Fibroblast of lung (primary cell): ENCODE results near the gene EDEM2.

Source experiments
- CTCF ChIP-seq, 2 donors: IDR thresholded peaks in 1 of 2; conservative IDR thresholded peaks in 1 of 2; 1 replicate in 1 of 2; 2 replicates in 1 of 2; pipeline ENCODE4 v1.5.1; 2011 to 2012; ENCODE audit warnings: low read length in 2 of 2, control low read depth in 1 of 2, inconsistent platforms in 1 of 2, low read depth in 1 of 2, mild to moderate bottlenecking in 1 of 2
- EZH2 ChIP-seq: IDR thresholded peaks from 2 replicates; pipeline ENCODE4 v1.5.1; 2012; ENCODE audit warnings: low read length, control low read depth, mild to moderate bottlenecking; ENCODE audit errors: missing control alignments

- TF ChIP-seq CTCF (conservative IDR thresholded peaks at IDR 0.05 in 1 of 2, IDR thresholded peaks at IDR 0.05 in 1 of 2; ENCODE audit: low read depth in 1 of 2, low read length in 2 of 2) (no peak), EZH2 (no peak)
Observed at GRCh38 chr20:35146299-35146919, 727 bp downstream of the EDEM2 start.
